ENCODE data around the gene FKBP15.
"Not testable (repeated sequence)": the region's sequence is repeated elsewhere in the genome, so short reads cannot be mapped to it uniquely, and the experiment has no call there.

FKBP15 gene

GRCh38 chr9:113150670-113151611 lies 70.1 kb downstream of the FKBP15 start, which contains the start of gene SLC31A2 (continued):
- TF ChIP-seq TSHZ2 (CRISPR knock-in tag; IDR thresholded peaks at IDR 0.05) (no peak), ESRRG (CRISPR knock-in tag; IDR thresholded peaks at IDR 0.05) (no peak), PATZ1 (CRISPR knock-in tag; IDR thresholded peaks at IDR 0.05; ENCODE audit: borderline replicate concordance) (no peak), SNAI2 (CRISPR knock-in tag; IDR thresholded peaks at IDR 0.05) (no peak), ZNF70 (CRISPR knock-in tag; IDR thresholded peaks at IDR 0.05) (no peak), PPARA (CRISPR knock-in tag; IDR thresholded peaks at IDR 0.05; ENCODE audit: borderline replicate concordance) (no peak)

- ATAC-seq = not testable (repeated sequence)
Measured at GRCh38 chr9:113149561-113149960, 71.5 kb downstream of the FKBP15 start.

- no peak for TF ChIP-seq CREB5 (CRISPR knock-in tag; IDR thresholded peaks at IDR 0.05; ENCODE audit: low read depth)
- no peak for ATAC-seq
Measured at GRCh38 chr9:113148781-113149510, 72.1 kb downstream of the FKBP15 start.

GRCh38 chr9:113148372-113148705 lies 72.7 kb downstream of the FKBP15 start:
- ATAC-seq = no peak
- TF ChIP-seq ESRRG (CRISPR knock-in tag; IDR thresholded peaks at IDR 0.05) (no peak), ZC3H10 (CRISPR knock-in tag; IDR thresholded peaks at IDR 0.05) (no peak)

- no peak for ATAC-seq
- TF ChIP-seq CREB5 (CRISPR knock-in tag; IDR thresholded peaks at IDR 0.05; ENCODE audit: low read depth) (no peak), ZNF70 (CRISPR knock-in tag; IDR thresholded peaks at IDR 0.05) (no peak), RARB (CRISPR knock-in tag; IDR thresholded peaks at IDR 0.05) (no peak), BACH2 (CRISPR knock-in tag; IDR thresholded peaks at IDR 0.05; ENCODE audit: borderline replicate concordance) (no peak), OSR1 (CRISPR knock-in tag; IDR thresholded peaks at IDR 0.05) (no peak), ZNF8 (CRISPR knock-in tag; IDR thresholded peaks at IDR 0.05) (no peak), POU6F1 (CRISPR knock-in tag; IDR thresholded peaks at IDR 0.05; ENCODE audit: borderline replicate concordance, low read depth) (no peak), ZFP3 (CRISPR knock-in tag; IDR thresholded peaks at IDR 0.05) (no peak), GLIS3 (CRISPR knock-in tag; IDR thresholded peaks at IDR 0.05) (no peak), ESRRG (CRISPR knock-in tag; IDR thresholded peaks at IDR 0.05) (no peak), ZFP30 (CRISPR knock-in tag; IDR thresholded peaks at IDR 0.05) (no peak), PPARA (CRISPR knock-in tag; IDR thresholded peaks at IDR 0.05; ENCODE audit: borderline replicate concordance) (no peak), CSDC2 (CRISPR knock-in tag; IDR thresholded peaks at IDR 0.05) (no peak), PATZ1 (CRISPR knock-in tag; IDR thresholded peaks at IDR 0.05; ENCODE audit: borderline replicate concordance) (no peak), ZNF565 (CRISPR knock-in tag; conservative IDR thresholded peaks at IDR 0.05; ENCODE audit: low read depth) (no peak)
Measured at GRCh38 chr9:113143432-113144227, 77.4 kb downstream of the FKBP15 start.

All from SK-N-SH treated with all-trans-retinoic acid at 6 μM for 48 hours (cell line).